Testis (tissue), 2 donors: Measurements from ENCODE around the gene SPATA2L.

Experiments used
- POLR2A ChIP-seq: fragments of 450-650 bp; IDR thresholded peaks from one replicate; pipeline ENCODE4 v1.6.1; 2017; ENCODE audit warnings: antibody characterized with exemption, mild to moderate bottlenecking, moderate library complexity
- TF ChIP-seq, protein P1 (sequence below), 3 experiments: fragments of 450-650 bp in 2 of 3; fragments of 200-600 bp in 1 of 3; sonication (generic) in 1 of 3; IDR thresholded peaks; one replicate each; pipeline ENCODE4 v1.5.1; 2016 to 2019; ENCODE audit warnings: antibody characterized with exemption in 3 of 3, mild to moderate bottlenecking in 2 of 3, moderate library complexity in 1 of 3

DNA sequence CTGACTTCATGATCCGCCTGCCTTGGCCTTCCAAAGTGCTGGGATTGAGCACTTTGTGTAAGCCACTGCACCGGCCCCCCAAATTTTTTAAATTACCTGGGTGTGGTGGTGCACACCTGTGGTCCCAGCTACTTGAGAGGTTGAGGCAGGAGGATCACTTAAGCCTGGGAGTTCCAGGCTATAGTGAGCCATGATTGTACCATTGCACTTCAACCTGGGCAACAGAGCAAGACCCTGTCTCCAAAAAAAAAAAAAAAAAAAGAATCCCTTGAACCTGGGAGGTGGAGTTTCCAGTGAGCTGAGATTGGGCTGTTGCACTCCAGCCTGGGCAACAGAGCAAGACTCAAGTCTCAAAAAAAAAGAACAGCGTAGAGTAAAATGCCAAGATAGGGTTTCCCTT lies 35.0 kb upstream of the SPATA2L start:
- TF ChIP-seq, protein P1, sequence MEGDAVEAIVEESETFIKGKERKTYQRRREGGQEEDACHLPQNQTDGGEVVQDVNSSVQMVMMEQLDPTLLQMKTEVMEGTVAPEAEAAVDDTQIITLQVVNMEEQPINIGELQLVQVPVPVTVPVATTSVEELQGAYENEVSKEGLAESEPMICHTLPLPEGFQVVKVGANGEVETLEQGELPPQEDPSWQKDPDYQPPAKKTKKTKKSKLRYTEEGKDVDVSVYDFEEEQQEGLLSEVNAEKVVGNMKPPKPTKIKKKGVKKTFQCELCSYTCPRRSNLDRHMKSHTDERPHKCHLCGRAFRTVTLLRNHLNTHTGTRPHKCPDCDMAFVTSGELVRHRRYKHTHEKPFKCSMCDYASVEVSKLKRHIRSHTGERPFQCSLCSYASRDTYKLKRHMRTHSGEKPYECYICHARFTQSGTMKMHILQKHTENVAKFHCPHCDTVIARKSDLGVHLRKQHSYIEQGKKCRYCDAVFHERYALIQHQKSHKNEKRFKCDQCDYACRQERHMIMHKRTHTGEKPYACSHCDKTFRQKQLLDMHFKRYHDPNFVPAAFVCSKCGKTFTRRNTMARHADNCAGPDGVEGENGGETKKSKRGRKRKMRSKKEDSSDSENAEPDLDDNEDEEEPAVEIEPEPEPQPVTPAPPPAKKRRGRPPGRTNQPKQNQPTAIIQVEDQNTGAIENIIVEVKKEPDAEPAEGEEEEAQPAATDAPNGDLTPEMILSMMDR (IDR thresholded peaks at IDR 0.05): no peak
- TF ChIP-seq POLR2A: no peak
